Osteoblast (primary cell): ENCODE measurements around the gene SLC25A21. TPM values are rescaled to one million over a fixed set of nuclear protein-coding genes. Genes with fewer than 3 reads are reported as not detected.

Experiments used
- DNase-seq: peaks from one replicate; pipeline ENCODE4 v3.0.0; 2011; ENCODE audit warnings: low spot score, mixed read lengths; ENCODE audit not compliant: insufficient read length; ENCODE audit errors: missing footprints
- H2AFZ ChIP-seq: 2 replicates; pipeline ENCODE4 v1.6.0; 2011; ENCODE audit warnings: mild to moderate bottlenecking, low read length
- H3K27ac ChIP-seq: 2 replicates; pipeline ENCODE4 v1.5.1; 2011; ENCODE audit warnings: mild to moderate bottlenecking, low read depth, low read length, moderate library complexity
- H3K27me3 ChIP-seq: 2 replicates; pipeline ENCODE4 v1.6.0; 2012; ENCODE audit warnings: mild to moderate bottlenecking, control low read depth, inconsistent platforms, low read length, moderate library complexity; ENCODE audit not compliant: insufficient read depth
- H3K36me3 ChIP-seq: 2 replicates; pipeline ENCODE4 v1.5.1; 2011; ENCODE audit warnings: mild to moderate bottlenecking, low read length, control low read depth, moderate library complexity; ENCODE audit not compliant: insufficient read depth
- H3K4me1 ChIP-seq: 2 replicates; pipeline ENCODE4 v1.5.1; 2011; ENCODE audit warnings: mild to moderate bottlenecking, low read length, control low read depth, moderate library complexity; ENCODE audit not compliant: insufficient read depth
- H3K4me2 ChIP-seq: 2 replicates; pipeline ENCODE4 v1.6.0; 2011; ENCODE audit warnings: mild to moderate bottlenecking, low read length; ENCODE audit not compliant: insufficient read depth
- H3K4me3 ChIP-seq: fragments of 200-600 bp; sonication (generic); 3 replicates; pipeline ENCODE4 v1.5.1; 2012; ENCODE audit warnings: mild to moderate bottlenecking, low read length, inconsistent platforms; ENCODE audit not compliant: insufficient read depth
- H3K79me2 ChIP-seq: 2 replicates; pipeline ENCODE4 v1.6.0; 2012; ENCODE audit warnings: mild to moderate bottlenecking, low read length, control low read depth, inconsistent platforms; ENCODE audit not compliant: insufficient read depth
- H3K9me3 ChIP-seq: 2 replicates; pipeline ENCODE4 v1.5.1; 2011; ENCODE audit warnings: low read depth, low read length, control low read depth
- H4K20me1 ChIP-seq: 2 replicates; pipeline ENCODE4 v1.6.0; 2012; ENCODE audit warnings: mild to moderate bottlenecking, low read length, control low read depth; ENCODE audit not compliant: insufficient read depth
- total RNA-seq: library from RNA; depleted of rRNA; stranded (reverse); fragments of >200 nt; gene quantifications from 2 replicates; pipeline ENCODE4 v1.2.3, GENCODE V29; 2012
- TF ChIP-seq, protein P1 (sequence below): IDR thresholded peaks from 2 replicates; pipeline ENCODE4 v1.5.1; 2011; ENCODE audit warnings: mild to moderate bottlenecking, low read depth, low read length, moderate library complexity; ENCODE audit errors: extremely low read depth

The SLC25A21 gene
- total RNA-seq, 1 donor = 0.72 TPM

DNA sequence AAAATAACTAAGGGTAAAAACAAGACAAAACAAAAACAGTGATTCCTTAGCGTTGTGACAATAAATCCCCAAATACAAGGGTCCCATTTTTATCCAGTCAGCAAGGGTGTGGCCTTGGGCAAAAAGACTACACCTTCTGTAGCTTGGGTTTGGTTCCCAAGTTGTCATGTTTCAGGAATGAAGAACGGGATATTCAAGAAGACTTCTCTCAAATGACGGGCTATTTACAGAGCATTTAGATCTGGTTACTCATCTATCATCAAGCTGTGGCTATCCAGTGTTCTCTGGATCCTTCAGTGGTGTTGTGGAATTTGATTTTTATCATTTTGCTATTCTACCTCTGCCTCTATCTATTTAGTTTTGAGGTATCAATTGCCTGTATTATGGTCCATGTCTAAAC, 219.7 kb downstream of the SLC25A21 start:
- no peaks in the 10 kb centered on the region for H3K27me3 ChIP-seq
- TF ChIP-seq, protein P1, sequence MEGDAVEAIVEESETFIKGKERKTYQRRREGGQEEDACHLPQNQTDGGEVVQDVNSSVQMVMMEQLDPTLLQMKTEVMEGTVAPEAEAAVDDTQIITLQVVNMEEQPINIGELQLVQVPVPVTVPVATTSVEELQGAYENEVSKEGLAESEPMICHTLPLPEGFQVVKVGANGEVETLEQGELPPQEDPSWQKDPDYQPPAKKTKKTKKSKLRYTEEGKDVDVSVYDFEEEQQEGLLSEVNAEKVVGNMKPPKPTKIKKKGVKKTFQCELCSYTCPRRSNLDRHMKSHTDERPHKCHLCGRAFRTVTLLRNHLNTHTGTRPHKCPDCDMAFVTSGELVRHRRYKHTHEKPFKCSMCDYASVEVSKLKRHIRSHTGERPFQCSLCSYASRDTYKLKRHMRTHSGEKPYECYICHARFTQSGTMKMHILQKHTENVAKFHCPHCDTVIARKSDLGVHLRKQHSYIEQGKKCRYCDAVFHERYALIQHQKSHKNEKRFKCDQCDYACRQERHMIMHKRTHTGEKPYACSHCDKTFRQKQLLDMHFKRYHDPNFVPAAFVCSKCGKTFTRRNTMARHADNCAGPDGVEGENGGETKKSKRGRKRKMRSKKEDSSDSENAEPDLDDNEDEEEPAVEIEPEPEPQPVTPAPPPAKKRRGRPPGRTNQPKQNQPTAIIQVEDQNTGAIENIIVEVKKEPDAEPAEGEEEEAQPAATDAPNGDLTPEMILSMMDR = no peak
- no peaks in the 10 kb centered on the region for H3K9me3 ChIP-seq
- no peaks in the 10 kb centered on the region for H4K20me1 ChIP-seq
- no peak overlapping the region for H3K4me3 ChIP-seq
- H3K79me2 ChIP-seq = no peaks in the 10 kb centered on the region
- DNase-seq = peak; percentile 3
- H3K36me3 ChIP-seq = no peaks in the 10 kb centered on the region
- peak overlapping the region; percentile 12 for H3K27ac ChIP-seq
- peak overlapping the region; percentile 25 for H3K4me2 ChIP-seq
- no peak overlapping the region for H2AFZ ChIP-seq
- H3K4me1 ChIP-seq = peaks cover 3% of the 10 kb centered on the region

DNA sequence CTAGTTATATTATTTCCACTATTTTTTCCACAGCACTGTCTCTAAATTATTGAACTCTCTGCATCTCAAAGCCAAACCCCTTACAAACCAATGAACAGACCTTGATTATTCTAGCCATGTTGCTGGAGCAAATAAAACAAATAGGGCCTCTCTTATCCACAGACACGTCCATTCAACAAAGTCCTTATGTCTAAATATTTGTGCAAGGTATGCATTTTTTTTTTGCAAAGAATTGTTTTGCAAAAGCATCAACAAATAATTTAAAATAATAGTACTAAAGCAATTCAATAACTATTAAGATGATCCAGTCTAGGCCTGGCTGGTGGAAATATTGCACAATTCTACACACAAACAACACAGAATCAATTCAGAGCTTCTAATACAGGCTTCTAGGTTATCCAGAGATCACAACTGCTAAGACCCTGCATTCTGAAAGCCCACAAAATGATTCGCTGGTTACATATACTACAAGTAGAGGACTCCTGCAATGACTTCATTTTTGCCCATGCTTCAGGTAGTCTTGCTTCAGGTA, 221.0 kb downstream of the SLC25A21 start:
- no peak overlapping the region for H3K27ac ChIP-seq
- TF ChIP-seq, protein P1 = no peak
- no peak overlapping the region for H2AFZ ChIP-seq

DNA sequence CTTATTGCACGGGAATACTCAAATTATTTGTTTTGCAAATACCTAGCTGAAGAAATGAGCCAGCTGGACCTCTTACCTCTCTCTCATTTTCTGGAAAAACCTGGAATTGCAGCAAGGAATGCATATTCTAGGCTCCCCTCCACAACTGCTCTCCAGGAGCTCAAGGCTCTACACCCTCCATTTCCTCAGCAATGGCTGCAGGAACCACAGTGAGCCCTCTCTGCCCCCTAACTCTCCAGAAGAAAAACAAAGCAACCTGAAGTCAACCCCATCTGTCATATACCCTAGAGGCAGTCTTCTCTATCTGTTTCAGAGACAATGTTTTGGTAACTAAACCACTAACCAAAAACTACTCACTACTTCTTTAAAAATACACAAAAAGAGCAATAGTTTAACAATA, 221.6 kb downstream of the SLC25A21 start:
- peaks cover 3% of the 10 kb centered on the region for H3K4me1 ChIP-seq
- no peaks in the 10 kb centered on the region for H3K9me3 ChIP-seq
- peak; percentile 10 for DNase-seq
- H3K4me2 ChIP-seq = no peak overlapping the region
- no peak overlapping the region for H3K27ac ChIP-seq
- no peaks in the 10 kb centered on the region for H3K79me2 ChIP-seq
- no peaks in the 10 kb centered on the region for H4K20me1 ChIP-seq
- TF ChIP-seq, protein P1 = no peak
- H3K36me3 ChIP-seq = no peaks in the 10 kb centered on the region
- no peak overlapping the region for H3K4me3 ChIP-seq
- H3K27me3 ChIP-seq = no peaks in the 10 kb centered on the region
- no peak overlapping the region for H2AFZ ChIP-seq

More for the DNA sequence above, 221.0 kb downstream of the SLC25A21 start:
- Histone ChIP-seq H3K9me3 (no peaks in the 10 kb centered on the region), H3K4me2 (no peak overlapping the region), H3K36me3 (no peaks in the 10 kb centered on the region), H3K4me3 (no peak overlapping the region), H3K27me3 (no peaks in the 10 kb centered on the region), H3K79me2 (no peaks in the 10 kb centered on the region), H4K20me1 (no peaks in the 10 kb centered on the region), H3K4me1 (peaks cover 3% of the 10 kb centered on the region)
- no peak for DNase-seq

DNA sequence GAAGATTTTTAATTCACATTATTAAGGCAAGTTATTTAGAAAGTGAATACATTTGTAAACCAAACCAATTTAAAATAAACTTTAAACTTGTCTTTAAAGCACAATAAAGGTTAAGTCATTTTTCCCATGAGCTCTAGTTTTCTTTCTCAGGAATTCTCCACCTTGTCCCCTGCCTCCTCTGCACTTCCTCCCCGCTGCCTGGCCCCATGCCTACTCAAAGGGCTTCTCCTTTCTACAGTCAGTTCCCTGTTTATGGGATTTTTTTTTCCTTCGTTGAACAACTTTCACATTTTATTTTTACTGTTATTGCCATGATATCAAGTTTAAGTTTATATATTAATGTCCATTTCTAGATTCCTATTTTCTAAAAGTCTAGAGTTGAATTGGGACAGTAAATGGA, 223.0 kb downstream of the SLC25A21 start:
- Histone ChIP-seq H3K9me3 (no peaks in the 10 kb centered on the region), H3K27me3 (no peaks in the 10 kb centered on the region), H3K4me1 (peaks cover 10% of the 10 kb centered on the region), H3K79me2 (no peaks in the 10 kb centered on the region), H3K36me3 (no peaks in the 10 kb centered on the region), H2AFZ (no peak overlapping the region), H4K20me1 (no peaks in the 10 kb centered on the region), H3K27ac (no peak overlapping the region), H3K4me3 (no peak overlapping the region), H3K4me2 (no peak overlapping the region)
- no peak for DNase-seq
- TF ChIP-seq, protein P1 = no peak
